Ascending aorta (tissue), 2 donors: ENCODE data around the gene STRBP. TPM values are rescaled to one million over a fixed set of nuclear protein-coding genes. Genes with fewer than 3 reads are reported as not detected.

Experiments
- DNase-seq, 2 donors: peaks; one replicate each; pipeline ENCODE4 v3.0.0-alpha.2; 2019; ENCODE audit warnings: low spot score in 2 of 2
- H3K27ac ChIP-seq, 2 donors: fragments of 200-600 bp; sonication (generic); one replicate each; pipeline ENCODE4 v1.5.1; 2016 to 2017; ENCODE audit warnings: mild to moderate bottlenecking in 1 of 2
- H3K27me3 ChIP-seq: fragments of 200-600 bp; sonication (generic); one replicate; pipeline ENCODE4 v1.5.1; 2017
- H3K36me3 ChIP-seq, 2 donors: fragments of 200-600 bp; sonication (generic); one replicate each; pipeline ENCODE4 v1.5.1; 2016
- H3K4me1 ChIP-seq, 2 donors: fragments of 200-600 bp; sonication (generic); one replicate each; pipeline ENCODE4 v1.5.1; 2016 to 2017; ENCODE audit warnings: mild to moderate bottlenecking in 1 of 2
- H3K4me3 ChIP-seq, 2 donors: fragments of 200-600 bp; sonication (generic); one replicate each; pipeline ENCODE4 v1.5.1; 2016 to 2017; ENCODE audit warnings: mild to moderate bottlenecking in 1 of 2
- H3K9me3 ChIP-seq, 2 donors: fragments of 200-600 bp; sonication (generic); one replicate each; pipeline ENCODE4 v1.5.1; 2016
- CTCF ChIP-seq, 3 experiments: fragments of 200-600 bp in 2 of 3; fragments of 450-650 bp in 1 of 3; sonication (generic) in 2 of 3; IDR thresholded peaks; one replicate each; pipeline ENCODE4 v1.5.1; 2016 to 2019; ENCODE audit warnings: antibody characterized with exemption in 3 of 3, mild to moderate bottlenecking in 1 of 3, moderate library complexity in 1 of 3
- intact Hi-C: fragments of 100-400 bp; cut with DNase I; formaldehyde crosslinking; loops from one replicate; pipeline ENCODE4 v1.15.1; 2023
- total RNA-seq: library from RNA; depleted of rRNA; stranded (reverse); fragments of >200 nt; gene quantifications from one replicate; pipeline ENCODE4 v1.1.0, GENCODE V29; 2016

STRBP gene
- total RNA-seq, 1 donor from 2014 or later: 0.43 TPM

GRCh38 chr9:123246534-123246933 lies 21.9 kb downstream of the STRBP start:
- intact Hi-C loops: no loop called here
- DNase-seq: no peak
- TF ChIP-seq CTCF (IDR thresholded peaks at IDR 0.05): no peak

GRCh38 chr9:123239726-123240125 lies 28.7 kb downstream of the STRBP start:
- no peaks in the 10 kb centered on the region for H3K9me3 ChIP-seq
- intact Hi-C loops: no loop called here
- H3K4me3 ChIP-seq: no peak overlapping the region
- no peak for DNase-seq
- H3K4me1 ChIP-seq: no peaks in the 10 kb centered on the region
- TF ChIP-seq CTCF (IDR thresholded peaks at IDR 0.05): no peak
- no peak overlapping the region for H3K27ac ChIP-seq
- no peaks in the 10 kb centered on the region for H3K36me3 ChIP-seq
- no peaks in the 10 kb centered on the region for H3K27me3 ChIP-seq

More at GRCh38 chr9:123246534-123246933, 21.9 kb downstream of the STRBP start:
- H3K36me3 ChIP-seq: no peaks in the 10 kb centered on the region
- no peak overlapping the region for H3K27ac ChIP-seq
- H3K9me3 ChIP-seq: no peaks in the 10 kb centered on the region
- H3K27me3 ChIP-seq: no peaks in the 10 kb centered on the region
- H3K4me1 ChIP-seq: no peaks in the 10 kb centered on the region
- H3K4me3 ChIP-seq: no peak overlapping the region

GRCh38 chr9:123238365-123238764 lies 30.0 kb downstream of the STRBP start:
- Histone ChIP-seq H3K27me3 (no peaks in the 10 kb centered on the region), H3K9me3 (no peaks in the 10 kb centered on the region), H3K4me1 (no peaks in the 10 kb centered on the region), H3K27ac (no peak overlapping the region), H3K4me3 (no peak overlapping the region), H3K36me3 (no peaks in the 10 kb centered on the region)
- intact Hi-C loops: no loop called here
- no peak for TF ChIP-seq CTCF (IDR thresholded peaks at IDR 0.05)
- no peak for DNase-seq

GRCh38 chr9:123237220-123237619 lies 31.2 kb downstream of the STRBP start:
- Histone ChIP-seq H3K36me3 (no peaks in the 10 kb centered on the region), H3K27ac (no peak overlapping the region), H3K27me3 (no peaks in the 10 kb centered on the region), H3K4me3 (no peak overlapping the region), H3K9me3 (no peaks in the 10 kb centered on the region), H3K4me1 (no peaks in the 10 kb centered on the region)
- no peak for DNase-seq
- no peak for TF ChIP-seq CTCF (IDR thresholded peaks at IDR 0.05)
- intact Hi-C loops: no loop called here

- Histone ChIP-seq H3K4me3 (no peak overlapping the region), H3K27ac (no peak overlapping the region), H3K9me3 (no peaks in the 10 kb centered on the region), H3K27me3 (no peaks in the 10 kb centered on the region), H3K4me1 (no peaks in the 10 kb centered on the region), H3K36me3 (no peaks in the 10 kb centered on the region)
- no peak for DNase-seq
- intact Hi-C loops: no loop called here
- no peak for TF ChIP-seq CTCF (IDR thresholded peaks at IDR 0.05)
These were observed 32.9 kb downstream of the STRBP start for GRCh38 chr9:123235448-123235847.

- no peak for TF ChIP-seq CTCF (IDR thresholded peaks at IDR 0.05)
- no peaks in the 10 kb centered on the region for H3K36me3 ChIP-seq
- no peaks in the 10 kb centered on the region for H3K27me3 ChIP-seq
- H3K4me1 ChIP-seq: no peaks in the 10 kb centered on the region
- H3K27ac ChIP-seq: no peak overlapping the region
- intact Hi-C loops: no loop called here
- no peak for DNase-seq
- no peak overlapping the region for H3K4me3 ChIP-seq
- H3K9me3 ChIP-seq: no peaks in the 10 kb centered on the region
These were observed 33.5 kb downstream of the STRBP start for GRCh38 chr9:123234853-123235252.
